ENCODE measurements around the gene GRID1.

The GRID1 gene

DNA sequence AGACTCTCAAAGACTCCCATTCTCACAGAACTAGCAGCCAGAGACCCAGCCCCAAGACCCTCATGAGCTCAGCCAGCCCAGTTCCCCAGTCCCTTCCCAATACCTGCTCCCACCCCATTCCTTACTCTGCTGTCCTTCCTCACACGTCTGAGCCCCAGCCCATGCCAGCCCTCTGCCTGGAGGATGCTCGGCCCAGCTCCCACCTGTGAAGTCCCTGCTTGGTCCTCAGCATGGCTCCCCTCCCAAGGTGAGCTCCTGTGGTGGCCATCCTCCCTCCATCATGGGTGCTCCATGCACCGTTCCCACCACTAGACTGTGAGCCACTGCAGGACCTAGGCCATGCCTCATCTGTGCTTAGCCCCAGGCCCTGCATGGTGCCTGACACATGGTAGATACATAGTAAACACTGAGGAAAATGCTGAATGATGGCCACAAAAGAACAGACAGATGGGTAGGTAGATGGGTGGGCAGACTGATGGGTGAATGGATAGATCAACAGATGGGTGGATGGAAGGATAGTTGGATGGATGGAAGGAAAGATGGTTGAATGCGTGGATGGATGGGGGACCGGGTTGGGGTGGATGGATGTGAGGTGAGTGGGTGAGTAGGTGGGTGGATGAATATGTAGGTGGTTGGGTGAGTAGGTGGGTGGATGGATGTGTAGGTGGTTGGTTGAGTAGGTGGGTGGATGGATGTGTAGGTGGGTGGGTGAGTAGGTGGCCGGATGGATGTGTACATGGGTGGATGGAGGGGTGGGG is 138.9 kb downstream of the GRID1 start:
- DNase-seq (ENCODE audit: low spot score): no peak

DNA sequence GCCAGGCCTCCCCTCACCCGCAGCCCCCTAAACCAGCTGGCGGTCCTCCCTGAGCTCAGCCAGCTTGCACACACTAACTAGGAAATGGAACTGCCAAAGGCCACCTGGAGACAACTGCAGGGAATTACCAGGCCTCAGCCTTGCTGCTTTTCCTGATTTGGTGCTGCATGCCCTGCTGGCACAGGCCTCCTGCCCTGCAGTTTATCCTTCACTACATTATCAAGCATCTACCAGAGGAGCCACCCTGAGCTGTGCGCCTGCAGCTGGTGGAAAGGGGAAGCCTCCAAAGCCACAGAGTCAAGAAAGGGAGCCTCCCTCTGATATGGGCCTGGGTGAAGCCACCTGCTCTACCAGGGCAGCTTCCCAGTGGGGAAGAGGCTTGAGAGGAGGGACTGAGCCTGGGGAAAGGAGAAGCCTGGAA is 139.8 kb downstream of the GRID1 start:
- DNase-seq (ENCODE audit: low spot score): no peak

DNA sequence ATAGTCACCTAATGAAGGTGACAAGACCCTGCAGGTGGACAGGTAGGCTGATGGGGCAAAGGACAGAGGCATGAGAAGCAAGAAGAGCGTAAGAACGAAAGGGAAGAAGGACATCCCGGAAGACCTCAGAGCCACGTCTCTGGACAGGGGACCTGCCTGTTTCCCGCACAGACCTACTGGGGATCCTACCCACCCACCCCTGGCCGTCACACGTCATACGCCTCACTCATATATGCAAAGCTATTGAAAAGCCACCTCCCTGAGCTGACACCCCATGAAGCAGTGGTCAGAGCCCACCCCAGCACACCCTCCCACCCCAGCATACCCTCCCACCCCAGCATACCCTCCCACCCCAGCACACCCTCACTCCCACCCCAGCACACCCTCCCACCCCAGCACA is 140.6 kb downstream of the GRID1 start:
- DNase-seq (ENCODE audit: low spot score): no peak

DNA sequence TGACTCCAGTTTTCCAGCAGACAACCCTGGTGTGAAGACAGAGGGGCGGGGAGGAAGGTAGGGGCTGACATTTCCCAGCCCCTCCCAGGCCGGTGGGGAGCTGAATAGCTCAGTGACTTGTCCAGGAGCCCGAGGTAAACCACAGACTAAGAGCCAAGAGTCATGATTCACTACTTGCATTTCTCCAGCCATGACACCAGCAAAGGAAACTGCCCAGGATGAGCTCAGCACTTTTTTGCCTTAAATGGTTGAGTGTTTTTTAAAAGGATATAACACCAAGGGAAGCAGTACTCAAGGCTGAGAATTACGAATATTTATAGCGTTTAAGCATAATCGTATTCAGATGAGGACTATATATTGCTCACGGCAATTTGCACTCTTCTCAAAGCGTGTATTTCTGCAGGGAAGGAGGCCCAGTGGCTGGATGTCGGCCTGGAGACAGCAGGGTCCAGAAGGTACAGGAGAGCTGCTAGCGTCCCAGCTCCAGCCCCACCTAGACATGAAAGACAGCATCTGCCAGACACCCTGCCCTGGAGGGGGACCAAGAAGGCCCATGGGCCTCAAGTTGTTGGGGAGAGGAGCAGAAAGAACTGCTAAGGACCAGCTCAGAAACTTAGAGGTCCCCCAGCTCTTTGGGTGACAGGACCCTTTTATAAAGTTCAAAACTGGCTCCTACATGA is 141.4 kb downstream of the GRID1 start:
- no peak for DNase-seq (ENCODE audit: low spot score)

- no peak for DNase-seq (ENCODE audit: low spot score)
Observed at GRCh38 chr10:86224354-86225102, 142.1 kb downstream of the GRID1 start.

- no peak for DNase-seq (ENCODE audit: low spot score)
Observed at GRCh38 chr10:86223256-86223655, 143.3 kb downstream of the GRID1 start.

DNA sequence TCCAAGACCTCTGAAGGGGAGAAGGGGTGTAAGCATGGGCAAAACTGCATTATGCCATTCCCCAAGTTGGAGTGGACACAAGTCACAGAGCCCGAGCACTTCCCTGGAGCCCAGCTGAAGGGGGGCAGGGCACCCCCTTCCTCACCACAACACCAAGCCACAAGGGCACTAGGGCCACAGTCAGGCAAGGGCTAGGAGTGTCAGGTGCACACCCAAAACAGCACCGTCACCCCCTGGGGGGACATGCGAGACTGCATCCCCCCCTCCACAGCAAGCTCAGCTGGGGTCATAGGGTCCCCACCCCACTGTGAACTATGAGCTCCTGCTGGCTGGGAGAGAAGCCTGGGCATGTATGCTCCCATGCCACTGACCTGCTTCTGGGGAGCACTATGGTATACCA is 143.9 kb downstream of the GRID1 start:
- DNase-seq (ENCODE audit: low spot score): no peak

- no peak for DNase-seq (ENCODE audit: low spot score)
Observed at GRCh38 chr10:86222336-86222650, 144.3 kb downstream of the GRID1 start.

- DNase-seq (ENCODE audit: low spot score): no peak
Observed at GRCh38 chr10:86221442-86222335, 144.9 kb downstream of the GRID1 start.

GRCh38 chr10:86220626-86221025 is 146.0 kb downstream of the GRID1 start:
- DNase-seq (ENCODE audit: low spot score): no peak

- no peak for DNase-seq (ENCODE audit: low spot score)
Observed at GRCh38 chr10:86219271-86219670, 147.3 kb downstream of the GRID1 start.

- DNase-seq (ENCODE audit: low spot score): no peak
Observed at GRCh38 chr10:86218842-86219241, 147.8 kb downstream of the GRID1 start.

DNA sequence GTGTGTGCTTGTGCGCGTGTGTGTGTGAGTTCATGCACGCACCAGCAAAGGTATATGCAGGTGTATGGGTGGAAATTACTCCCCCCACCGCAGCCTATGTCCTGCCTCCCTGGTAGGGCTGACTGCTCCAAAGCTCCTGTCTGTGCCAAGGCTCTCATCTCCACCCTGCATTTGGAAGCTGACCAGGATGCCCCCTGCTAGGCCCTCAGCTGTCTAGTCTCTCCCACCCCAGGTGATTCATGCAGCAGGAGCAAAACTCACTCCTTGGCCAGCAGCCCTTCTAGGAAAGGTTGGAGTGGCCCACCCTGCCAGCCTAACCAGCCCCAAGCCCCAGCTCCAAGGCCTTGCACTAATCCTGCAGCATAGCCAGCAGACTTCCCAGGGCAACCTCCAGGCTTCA is 148.4 kb downstream of the GRID1 start:
- DNase-seq (ENCODE audit: low spot score): no peak

DNA sequence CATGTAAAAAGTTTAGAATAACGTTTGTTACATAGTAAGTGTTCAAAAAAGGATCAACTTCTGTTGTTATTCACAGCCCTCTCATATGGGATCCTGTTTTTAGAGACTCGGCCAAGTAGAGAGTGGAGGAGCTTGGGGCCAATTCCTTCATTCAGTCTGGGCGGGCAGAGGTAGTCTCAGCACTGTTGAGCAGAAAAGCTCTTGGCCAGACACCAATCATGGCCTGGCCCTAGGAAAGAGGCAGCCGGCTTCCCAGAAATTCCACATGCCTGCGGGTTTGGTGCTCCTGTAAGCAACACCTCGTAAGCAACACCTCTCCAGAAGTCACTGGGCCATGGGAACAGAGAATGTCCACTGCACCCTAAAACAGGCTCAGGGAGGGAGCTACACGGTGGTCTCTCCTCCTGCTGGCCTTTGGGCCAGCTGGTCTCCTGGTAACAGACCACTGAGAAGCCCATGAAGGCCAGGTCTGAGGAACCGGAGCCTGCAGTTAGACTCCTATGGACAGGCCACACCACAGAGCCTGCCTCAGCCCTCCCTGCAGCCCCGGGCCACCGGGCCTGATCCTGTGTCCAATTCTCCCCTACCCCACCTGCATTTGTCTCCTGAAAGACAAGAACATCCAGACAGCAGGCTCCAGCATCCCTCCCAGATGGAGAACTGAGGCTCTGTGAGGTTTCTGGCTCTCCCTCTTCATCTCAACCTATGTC is 149.1 kb downstream of the GRID1 start:
- DNase-seq (ENCODE audit: low spot score): no peak

- no peak for DNase-seq (ENCODE audit: low spot score)
Observed at GRCh38 chr10:86216886-86217285, 149.7 kb downstream of the GRID1 start.

DNA sequence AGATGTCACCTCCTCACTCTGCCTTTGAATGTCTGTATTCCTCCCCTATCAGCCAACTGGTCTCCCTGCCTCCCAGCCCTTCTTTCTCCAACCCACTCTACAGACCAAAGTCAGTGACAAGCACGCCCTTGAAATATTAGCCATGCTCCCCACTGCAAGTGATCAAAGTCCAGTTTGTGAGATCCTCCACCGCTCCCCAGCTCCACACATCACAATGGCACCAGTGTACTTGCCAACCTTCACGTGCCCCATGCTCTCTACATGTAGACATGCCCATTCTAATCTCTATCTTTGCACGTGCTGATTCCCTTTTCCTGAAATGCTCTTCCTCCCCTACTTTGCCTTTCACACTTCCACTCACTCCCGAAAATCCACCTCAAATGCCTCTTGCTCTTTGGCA is 150.9 kb downstream of the GRID1 start:
- DNase-seq (ENCODE audit: low spot score): no peak

DNA sequence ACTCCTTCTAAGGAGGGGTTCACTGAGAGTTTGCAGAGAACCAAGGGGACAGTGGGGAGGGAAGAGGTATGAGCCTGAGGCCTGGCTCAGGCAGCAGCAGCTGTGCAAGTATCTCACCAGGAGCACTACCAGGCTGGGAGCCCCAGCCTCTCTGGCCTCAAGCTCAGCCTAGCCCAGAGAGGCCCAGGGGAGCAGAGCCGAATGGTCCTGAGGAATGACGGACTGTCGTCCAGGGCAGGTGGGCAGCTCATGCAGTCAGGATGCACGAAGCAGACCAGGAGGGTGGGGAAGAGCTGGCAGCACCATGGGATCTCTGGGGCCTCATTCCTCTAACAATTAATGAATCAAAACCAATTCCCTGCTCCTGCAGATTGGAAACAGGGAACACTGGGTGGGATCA is 151.5 kb downstream of the GRID1 start:
- no peak for DNase-seq (ENCODE audit: low spot score)

GRCh38 chr10:86213148-86213547 is 153.4 kb downstream of the GRID1 start:
- no peak for DNase-seq (ENCODE audit: low spot score)

DNA sequence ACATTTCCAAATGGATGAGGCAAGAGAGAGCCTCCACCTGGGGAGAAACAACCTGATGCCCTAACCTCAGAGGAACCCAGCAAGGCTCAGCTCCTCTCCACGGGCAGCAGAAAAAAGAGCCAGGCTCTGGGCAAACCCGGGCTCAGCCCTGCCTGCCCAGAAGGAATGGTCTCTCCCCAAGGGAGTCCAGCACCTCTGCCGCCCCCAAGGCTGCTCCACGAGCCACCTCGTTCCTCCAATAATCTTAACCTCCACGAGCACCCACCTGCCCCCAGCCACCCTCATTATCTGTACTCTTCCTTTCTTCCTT is 154.2 kb downstream of the GRID1 start:
- DNase-seq (ENCODE audit: low spot score): no peak

DNA sequence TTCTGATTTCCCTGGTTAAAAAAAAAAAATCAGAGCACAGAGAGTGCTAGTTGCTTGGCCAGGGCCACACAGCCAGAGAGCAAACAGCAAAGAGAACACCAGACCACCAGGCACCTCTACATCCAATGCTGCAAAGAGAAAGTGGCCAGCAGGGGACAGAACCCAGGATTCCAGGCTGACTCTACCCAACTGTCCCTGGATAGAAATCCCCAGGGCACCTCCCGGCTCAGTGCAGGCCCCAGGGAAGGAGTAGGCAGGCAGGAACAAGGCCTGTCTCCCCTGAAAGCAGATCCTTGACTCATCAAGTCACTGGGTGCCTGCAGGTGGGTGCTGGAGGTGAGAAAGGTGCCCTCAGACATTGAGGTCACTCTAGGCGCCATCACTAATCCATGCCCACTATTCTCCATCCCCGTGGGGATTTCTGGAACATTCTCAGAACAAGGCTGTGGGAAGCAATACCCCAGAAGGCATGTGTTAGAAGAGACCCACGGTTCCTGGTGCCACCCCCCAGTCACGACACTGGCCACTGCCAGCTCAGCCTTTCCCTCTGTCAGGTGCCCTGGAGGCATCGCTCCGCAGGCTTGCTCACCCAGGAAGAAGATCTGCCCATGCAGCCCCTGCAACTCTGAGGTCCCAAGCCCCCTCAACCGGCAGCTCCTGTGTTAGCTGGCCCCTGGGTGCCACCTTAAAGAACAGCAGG is 154.8 kb downstream of the GRID1 start:
- no peak for DNase-seq (ENCODE audit: low spot score)

DNA sequence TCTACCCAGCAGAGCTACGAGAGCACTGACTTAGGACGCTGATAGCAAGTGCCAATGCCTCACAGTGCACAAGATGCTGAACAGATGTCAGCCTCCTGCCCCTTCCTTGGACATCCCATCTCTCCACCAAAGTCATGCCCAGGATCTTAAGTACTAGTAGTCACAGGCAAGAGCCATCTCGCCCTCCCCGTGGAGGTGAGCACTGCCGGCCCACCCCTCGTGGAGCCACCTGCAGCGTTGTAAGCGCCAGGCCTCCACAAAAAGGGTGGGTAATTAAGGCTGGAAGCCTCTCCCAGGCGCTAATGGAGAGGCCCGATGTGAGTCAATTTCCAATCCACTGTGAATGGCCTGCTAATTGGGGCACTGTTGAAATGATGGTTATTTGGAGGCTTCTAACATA is 156.2 kb downstream of the GRID1 start:
- no peak for DNase-seq (ENCODE audit: low spot score)

All from HuH-7.5 (cell line).